LNCaP clone FGC (cell line): ENCODE data around the gene KANK4.

Source experiments
- DNase-seq: peaks from one replicate; pipeline ENCODE4 v3.0.0-alpha.2; 2011; ENCODE audit warnings: low read depth
- H3K4me3 ChIP-seq: 2 replicates; pipeline ENCODE4 v1.5.1; 2011; ENCODE audit warnings: mild to moderate bottlenecking, low read depth, low read length, control low read depth
- TF ChIP-seq, protein P1 (sequence below): IDR thresholded peaks from 2 replicates; pipeline ENCODE4 v1.5.1; 2012; ENCODE audit warnings: mild to moderate bottlenecking; ENCODE audit not compliant: control insufficient read depth, insufficient read depth; ENCODE audit errors: extremely low read depth

KANK4 gene

GRCh38 chr1:62299426-62300200 lies 19.6 kb downstream of the KANK4 start:
- H3K4me3 ChIP-seq = no peak overlapping the region
- TF ChIP-seq, protein P1, sequence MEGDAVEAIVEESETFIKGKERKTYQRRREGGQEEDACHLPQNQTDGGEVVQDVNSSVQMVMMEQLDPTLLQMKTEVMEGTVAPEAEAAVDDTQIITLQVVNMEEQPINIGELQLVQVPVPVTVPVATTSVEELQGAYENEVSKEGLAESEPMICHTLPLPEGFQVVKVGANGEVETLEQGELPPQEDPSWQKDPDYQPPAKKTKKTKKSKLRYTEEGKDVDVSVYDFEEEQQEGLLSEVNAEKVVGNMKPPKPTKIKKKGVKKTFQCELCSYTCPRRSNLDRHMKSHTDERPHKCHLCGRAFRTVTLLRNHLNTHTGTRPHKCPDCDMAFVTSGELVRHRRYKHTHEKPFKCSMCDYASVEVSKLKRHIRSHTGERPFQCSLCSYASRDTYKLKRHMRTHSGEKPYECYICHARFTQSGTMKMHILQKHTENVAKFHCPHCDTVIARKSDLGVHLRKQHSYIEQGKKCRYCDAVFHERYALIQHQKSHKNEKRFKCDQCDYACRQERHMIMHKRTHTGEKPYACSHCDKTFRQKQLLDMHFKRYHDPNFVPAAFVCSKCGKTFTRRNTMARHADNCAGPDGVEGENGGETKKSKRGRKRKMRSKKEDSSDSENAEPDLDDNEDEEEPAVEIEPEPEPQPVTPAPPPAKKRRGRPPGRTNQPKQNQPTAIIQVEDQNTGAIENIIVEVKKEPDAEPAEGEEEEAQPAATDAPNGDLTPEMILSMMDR = no peak
- no peak for DNase-seq

GRCh38 chr1:62295921-62296491 lies 23.2 kb downstream of the KANK4 start:
- DNase-seq = peak; percentile 58
- no peak overlapping the region for H3K4me3 ChIP-seq
- TF ChIP-seq, protein P1 = no peak

GRCh38 chr1:62294261-62294660 lies 25.0 kb downstream of the KANK4 start:
- DNase-seq = no peak
- H3K4me3 ChIP-seq = no peak overlapping the region
- TF ChIP-seq, protein P1 = peak; percentile 33; the same call in 1 of the 2 replicates

- TF ChIP-seq, protein P1 = no peak
- no peak overlapping the region for H3K4me3 ChIP-seq
- DNase-seq = no peak
These were observed 30.6 kb downstream of the KANK4 start for GRCh38 chr1:62288662-62289061.

- no peak overlapping the region for H3K4me3 ChIP-seq
- TF ChIP-seq, protein P1 = no peak
- DNase-seq = no peak
These were observed 31.0 kb downstream of the KANK4 start for GRCh38 chr1:62288224-62288623.

GRCh38 chr1:62286786-62287224 lies 32.4 kb downstream of the KANK4 start:
- no peak for DNase-seq
- TF ChIP-seq, protein P1 = no peak
- peak overlapping the region; percentile 34 for H3K4me3 ChIP-seq
